ENCODE data around the gene PTPRO.

Gene PTPRO

GRCh38 chr12:15346488-15346887 lies 24.2 kb downstream of the PTPRO start:
- no peak for DNase-seq (ENCODE audit: insufficient read length, low spot score)
- no peak for FAIRE-seq

GRCh38 chr12:15350643-15351042 lies 28.3 kb downstream of the PTPRO start:
- no peak for DNase-seq (ENCODE audit: insufficient read length, low spot score)
- FAIRE-seq: no peak

GRCh38 chr12:15355766-15356165 lies 33.5 kb downstream of the PTPRO start:
- FAIRE-seq (no peak), DNase-seq (ENCODE audit: insufficient read length, low spot score) (no peak)

- FAIRE-seq (no peak), DNase-seq (ENCODE audit: insufficient read length, low spot score) (no peak)
Observed at GRCh38 chr12:15356951-15357364, 34.6 kb downstream of the PTPRO start.

- DNase-seq (ENCODE audit: insufficient read length, low spot score) (no peak), FAIRE-seq (no peak)
Observed at GRCh38 chr12:15364221-15365160, 42.2 kb downstream of the PTPRO start.

GRCh38 chr12:15368812-15369211 lies 46.5 kb downstream of the PTPRO start:
- no peak for FAIRE-seq
- no peak for DNase-seq (ENCODE audit: insufficient read length, low spot score)

- no peak for FAIRE-seq
- DNase-seq (ENCODE audit: insufficient read length, low spot score): no peak
Observed at GRCh38 chr12:15372352-15372751, 50.0 kb downstream of the PTPRO start.

GRCh38 chr12:15387772-15388171 lies 65.5 kb downstream of the PTPRO start:
- DNase-seq (ENCODE audit: insufficient read length, low spot score) (no peak), FAIRE-seq (no peak)

GRCh38 chr12:15389561-15389960 lies 67.3 kb downstream of the PTPRO start:
- DNase-seq (ENCODE audit: insufficient read length, low spot score): no peak
- no peak for FAIRE-seq

- no peak for DNase-seq (ENCODE audit: insufficient read length, low spot score)
- no peak for FAIRE-seq
Observed at GRCh38 chr12:15393037-15393436, 70.7 kb downstream of the PTPRO start.

GRCh38 chr12:15393995-15394394 lies 71.7 kb downstream of the PTPRO start:
- DNase-seq (ENCODE audit: insufficient read length, low spot score) (no peak), FAIRE-seq (no peak)

GRCh38 chr12:15404485-15404884 lies 82.2 kb downstream of the PTPRO start:
- FAIRE-seq (no peak), DNase-seq (ENCODE audit: insufficient read length, low spot score) (no peak)

GRCh38 chr12:15405606-15406005 lies 83.3 kb downstream of the PTPRO start:
- no peak for FAIRE-seq

GRCh38 chr12:15407025-15407424 lies 84.7 kb downstream of the PTPRO start:
- DNase-seq (ENCODE audit: insufficient read length, low spot score) (no peak), FAIRE-seq (no peak)

More at GRCh38 chr12:15405606-15406005, 83.3 kb downstream of the PTPRO start:
- DNase-seq (ENCODE audit: insufficient read length, low spot score): no peak

- no peak for FAIRE-seq
- DNase-seq (ENCODE audit: insufficient read length, low spot score): no peak
Observed at GRCh38 chr12:15411842-15412241, 89.5 kb downstream of the PTPRO start.

- FAIRE-seq: no peak
Observed at GRCh38 chr12:15417691-15418090, 95.4 kb downstream of the PTPRO start.

GRCh38 chr12:15423629-15424028 lies 101.3 kb downstream of the PTPRO start:
- no peak for FAIRE-seq
- no peak for DNase-seq (ENCODE audit: insufficient read length, low spot score)

More at GRCh38 chr12:15417691-15418090, 95.4 kb downstream of the PTPRO start:
- DNase-seq (ENCODE audit: insufficient read length, low spot score): no peak

GRCh38 chr12:15427913-15428312 lies 105.6 kb downstream of the PTPRO start:
- DNase-seq (ENCODE audit: insufficient read length, low spot score) (no peak), FAIRE-seq (no peak)

GRCh38 chr12:15428632-15429031 lies 106.3 kb downstream of the PTPRO start:
- DNase-seq (ENCODE audit: insufficient read length, low spot score) (no peak), FAIRE-seq (no peak)

- no peak for FAIRE-seq
- DNase-seq (ENCODE audit: insufficient read length, low spot score): no peak
Observed at GRCh38 chr12:15429262-15429661, 107.0 kb downstream of the PTPRO start.

- DNase-seq (ENCODE audit: insufficient read length, low spot score): no peak
- no peak for FAIRE-seq
Observed at GRCh38 chr12:15435597-15435996, 113.3 kb downstream of the PTPRO start.

GRCh38 chr12:15439459-15439858 lies 117.2 kb downstream of the PTPRO start:
- DNase-seq (ENCODE audit: insufficient read length, low spot score) (no peak), FAIRE-seq (no peak)
